GM21423 (cell line): ENCODE data around the gene FAAP100.

Experiments used
- ATAC-seq: cut with Tn5 transposase; IDR thresholded peaks from one replicate; pipeline ENCODE4 v1.9.1; 2021; ENCODE audit warnings: mild to moderate bottlenecking, moderate library complexity; ENCODE audit not compliant: unreplicated experiment

The FAAP100 gene

GRCh38 chr17:81576621-81577277 is 24.6 kb upstream of the FAAP100 start:
- ATAC-seq, result no peak

GRCh38 chr17:81575836-81576235 is 23.7 kb upstream of the FAAP100 start:
- no peak for ATAC-seq

- ATAC-seq, result no peak
Measured at GRCh38 chr17:81574643-81574956, 22.4 kb upstream of the FAAP100 start.

GRCh38 chr17:81573794-81574642 is 21.9 kb upstream of the FAAP100 start:
- ATAC-seq, result no peak

- no peak for ATAC-seq
Measured at GRCh38 chr17:81572563-81573168, 20.5 kb upstream of the FAAP100 start.

GRCh38 chr17:81570964-81571363 is 18.8 kb upstream of the FAAP100 start:
- ATAC-seq, result no peak

GRCh38 chr17:81569986-81570514 is 17.9 kb upstream of the FAAP100 start:
- ATAC-seq, result no peak

GRCh38 chr17:81568416-81568815 is 16.3 kb upstream of the FAAP100 start:
- ATAC-seq, result no peak

- ATAC-seq, result no peak
Measured at GRCh38 chr17:81567191-81567590, 15.0 kb upstream of the FAAP100 start.

- ATAC-seq, result no peak
Measured at GRCh38 chr17:81566461-81567126, 14.4 kb upstream of the FAAP100 start.

- ATAC-seq, result no peak
Measured at GRCh38 chr17:81565231-81565630, 13.1 kb upstream of the FAAP100 start.

- no peak for ATAC-seq
Measured at GRCh38 chr17:81564778-81565177, 12.6 kb upstream of the FAAP100 start.

- no peak for ATAC-seq
Measured at GRCh38 chr17:81563861-81564586, 11.9 kb upstream of the FAAP100 start.

- no peak for ATAC-seq
Measured at GRCh38 chr17:81561494-81561885, 9.3 kb upstream of the FAAP100 start.

GRCh38 chr17:81558941-81559806 is 7.0 kb upstream of the FAAP100 start:
- no peak for ATAC-seq

GRCh38 chr17:81558115-81558468 is 5.9 kb upstream of the FAAP100 start:
- no peak for ATAC-seq

- no peak for ATAC-seq
Measured at GRCh38 chr17:81557276-81558114, 5.3 kb upstream of the FAAP100 start.

GRCh38 chr17:81556863-81557262 is 4.7 kb upstream of the FAAP100 start:
- no peak for ATAC-seq

- no peak for ATAC-seq
Measured at GRCh38 chr17:81556175-81556691, 4.1 kb upstream of the FAAP100 start.
